NCI-H345 treated with DMSO at 0.1 percent for 48 hours (cell line): Measurements from ENCODE around the gene EPB41L4A.
"Not testable (repeated sequence)": the region's sequence is repeated elsewhere in the genome, so short reads cannot be mapped to it uniquely, and the experiment has no call there.

Source experiments
- DNase-seq: peaks from one replicate; lab custom pipeline; 2025; ENCODE audit not compliant: unreplicated experiment; lab: John Stamatoyannopoulos, UW

Gene EPB41L4A

GRCh38 chr5:112217843-112218579 is 201.1 kb downstream of the EPB41L4A start:
- DNase-seq = no peak

GRCh38 chr5:112216140-112216539 is 202.9 kb downstream of the EPB41L4A start:
- no peak for DNase-seq

GRCh38 chr5:112210430-112211005 is 208.6 kb downstream of the EPB41L4A start:
- DNase-seq = no peak

GRCh38 chr5:112208699-112209615 is 210.1 kb downstream of the EPB41L4A start:
- no peak for DNase-seq

GRCh38 chr5:112208195-112208594 is 210.9 kb downstream of the EPB41L4A start:
- DNase-seq = not testable (repeated sequence)

- DNase-seq = no peak
Measured at GRCh38 chr5:112205846-112206245, 213.2 kb downstream of the EPB41L4A start.

GRCh38 chr5:112203229-112203628 is 215.8 kb downstream of the EPB41L4A start:
- DNase-seq = no peak

- no peak for DNase-seq
Measured at GRCh38 chr5:112202694-112203093, 216.4 kb downstream of the EPB41L4A start.

- DNase-seq = no peak
Measured at GRCh38 chr5:112201141-112201540, 217.9 kb downstream of the EPB41L4A start.

GRCh38 chr5:112200131-112200530 is 218.9 kb downstream of the EPB41L4A start:
- DNase-seq = no peak

- DNase-seq = no peak
Measured at GRCh38 chr5:112196584-112196983, 222.5 kb downstream of the EPB41L4A start.

GRCh38 chr5:112195924-112196323 is 223.2 kb downstream of the EPB41L4A start:
- DNase-seq = no peak

GRCh38 chr5:112192866-112193265 is 226.2 kb downstream of the EPB41L4A start:
- no peak for DNase-seq

GRCh38 chr5:112192072-112192471 is 227.0 kb downstream of the EPB41L4A start:
- DNase-seq = no peak

GRCh38 chr5:112189391-112189790 is 229.7 kb downstream of the EPB41L4A start:
- no peak for DNase-seq

GRCh38 chr5:112186401-112186990 is 232.6 kb downstream of the EPB41L4A start:
- DNase-seq = peak; percentile 7

GRCh38 chr5:112183874-112184273 is 235.2 kb downstream of the EPB41L4A start:
- DNase-seq = no peak

- DNase-seq = no peak
Measured at GRCh38 chr5:112183103-112183711, 235.9 kb downstream of the EPB41L4A start.

GRCh38 chr5:112179290-112179689 is 239.8 kb downstream of the EPB41L4A start:
- DNase-seq = no peak

- DNase-seq = peak; percentile 45
Measured at GRCh38 chr5:112174959-112175594, 244.0 kb downstream of the EPB41L4A start.
